ENCODE data around the gene CDH4.

The CDH4 gene

GRCh38 chr20:61930776-61931475, 678.9 kb downstream of the CDH4 start:
- DNase-seq (ENCODE audit: low read depth): no peak

GRCh38 chr20:61931476-61932198, 679.6 kb downstream of the CDH4 start:
- no peak for DNase-seq (ENCODE audit: low read depth)

GRCh38 chr20:61932199-61932592, 680.1 kb downstream of the CDH4 start:
- DNase-seq (ENCODE audit: low read depth): no peak

GRCh38 chr20:61932711-61933480, 680.8 kb downstream of the CDH4 start:
- no peak for DNase-seq (ENCODE audit: low read depth)

GRCh38 chr20:61933481-61933950, 681.5 kb downstream of the CDH4 start:
- DNase-seq (ENCODE audit: low read depth): no peak

- DNase-seq (ENCODE audit: low read depth): no peak
These were observed 682.1 kb downstream of the CDH4 start for GRCh38 chr20:61933951-61934715.

GRCh38 chr20:61934716-61935530, 682.9 kb downstream of the CDH4 start:
- DNase-seq (ENCODE audit: low read depth): no peak

GRCh38 chr20:61935926-61936700, 684.1 kb downstream of the CDH4 start:
- DNase-seq (ENCODE audit: low read depth): no peak

GRCh38 chr20:61936701-61937131, 684.7 kb downstream of the CDH4 start:
- no peak for DNase-seq (ENCODE audit: low read depth)

- DNase-seq (ENCODE audit: low read depth): no peak
These were observed 685.3 kb downstream of the CDH4 start for GRCh38 chr20:61937146-61937962.

GRCh38 chr20:61937963-61938838, 686.1 kb downstream of the CDH4 start:
- DNase-seq (ENCODE audit: low read depth): no peak

GRCh38 chr20:61938839-61939690, 687.0 kb downstream of the CDH4 start:
- no peak for DNase-seq (ENCODE audit: low read depth)

GRCh38 chr20:61939691-61940360, 687.8 kb downstream of the CDH4 start:
- DNase-seq (ENCODE audit: low read depth): no peak

GRCh38 chr20:61940491-61940890, 688.4 kb downstream of the CDH4 start:
- no peak for DNase-seq (ENCODE audit: low read depth)

- DNase-seq (ENCODE audit: low read depth): no peak
These were observed 689.1 kb downstream of the CDH4 start for GRCh38 chr20:61940976-61941720.

All from activated T-cell treated with anti-CD3 and anti-CD28 coated beads for 48 hours (primary cell).